GM23338 (cell line): Measurements from ENCODE around the gene PDSS2. TPM values are rescaled to one million over a fixed set of nuclear protein-coding genes. Genes with fewer than 3 reads are reported as not detected.

Experiments
- ATAC-seq: fragments of 200-7000 bp; cut with Tn5 transposase; 3 replicates; pipeline ENCODE4 v1.9.1; 2020
- DNase-seq: peaks from one replicate; pipeline ENCODE4 v3.0.0-alpha.2; 2015; ENCODE audit warnings: low spot score
- H2AFZ ChIP-seq: fragments of 200-600 bp; sonication (generic); 2 replicates; pipeline ENCODE4 v1.8.0; 2016; ENCODE audit warnings: antibody characterized with exemption, mild to moderate bottlenecking, moderate library complexity
- H3F3A ChIP-seq: fragments of 200-600 bp; sonication (generic); replicated peaks from 2 replicates; pipeline ENCODE4 v1.8.0; 2017; ENCODE audit warnings: antibody characterized with exemption, mixed run types, low read depth
- H3K27ac ChIP-seq: fragments of 200-600 bp; sonication (generic); 2 replicates; pipeline ENCODE4 v1.6.1; 2016; ENCODE audit warnings: low read depth
- H3K27me3 ChIP-seq: fragments of 200-600 bp; sonication (generic); 2 replicates; pipeline ENCODE4 v1.8.0; 2016; ENCODE audit warnings: mild to moderate bottlenecking, mixed run types, moderate library complexity; ENCODE audit not compliant: insufficient read depth
- H3K36me3 ChIP-seq: fragments of 200-600 bp; sonication (generic); 2 replicates; pipeline ENCODE4 v1.8.0; 2016; ENCODE audit warnings: mild to moderate bottlenecking; ENCODE audit not compliant: insufficient read depth
- H3K4me1 ChIP-seq: fragments of 200-600 bp; sonication (generic); 2 replicates; pipeline ENCODE4 v1.8.0; 2016; ENCODE audit warnings: mild to moderate bottlenecking, moderate library complexity; ENCODE audit not compliant: insufficient read depth
- H3K4me2 ChIP-seq: fragments of 200-600 bp; sonication (generic); 2 replicates; pipeline ENCODE4 v1.7.1; 2017; ENCODE audit warnings: mixed run types
- H3K4me3 ChIP-seq: fragments of 200-600 bp; sonication (generic); 2 replicates; pipeline ENCODE4 v1.6.1; 2016; ENCODE audit warnings: mixed run types
- H3K79me2 ChIP-seq: fragments of 200-600 bp; sonication (generic); replicated peaks from 2 replicates; pipeline ENCODE4 v1.8.0; 2017; ENCODE audit warnings: mild to moderate bottlenecking; ENCODE audit not compliant: insufficient read depth
- H3K9me2 ChIP-seq: fragments of 200-600 bp; sonication (generic); 2 replicates; pipeline ENCODE4 v1.8.0; 2017; ENCODE audit not compliant: insufficient read depth
- H4K20me1 ChIP-seq: fragments of 200-600 bp; sonication (generic); replicated peaks from 2 replicates; pipeline ENCODE4 v1.8.0; 2017; ENCODE audit warnings: mild to moderate bottlenecking; ENCODE audit not compliant: insufficient read depth
- H3K27ac Mint-ChIP-seq: 2 replicates; pipeline ENCODE4 v1.8.0; 2020; ENCODE audit warnings: inconsistent platforms, mild to moderate bottlenecking, moderate library complexity, mixed read lengths
- H3K27me3 Mint-ChIP-seq: 3 replicates; pipeline ENCODE4 v1.8.0; 2022; ENCODE audit warnings: low read depth, mild to moderate bottlenecking, moderate library complexity, mixed read lengths, inconsistent platforms; ENCODE audit not compliant: insufficient read depth, poor library complexity
- H3K36me3 Mint-ChIP-seq: 3 replicates; pipeline ENCODE4 v1.8.0; 2021; ENCODE audit warnings: low read depth, mild to moderate bottlenecking, inconsistent platforms, moderate library complexity, mixed read lengths
- H3K4me1 Mint-ChIP-seq: 3 replicates; pipeline ENCODE4 v1.8.0; 2020; ENCODE audit warnings: mild to moderate bottlenecking, inconsistent platforms, mixed read lengths
- H3K4me3 Mint-ChIP-seq: 3 replicates; pipeline ENCODE4 v1.8.0; 2021; ENCODE audit warnings: moderate library complexity, mild to moderate bottlenecking, inconsistent platforms, mixed read lengths
- H3K9me3 Mint-ChIP-seq: 3 replicates; pipeline ENCODE4 v1.8.0; 2020; ENCODE audit warnings: moderate library complexity, mild to moderate bottlenecking, inconsistent platforms, mixed read lengths
- CREB1 ChIP-seq: fragments of 250-450 bp; sonication (Bioruptor Pico); IDR thresholded peaks from 2 replicates; pipeline ENCODE4 v1.5.0; 2020; ENCODE audit warnings: low read depth, mild to moderate bottlenecking, moderate library complexity
- CTCF ChIP-seq, 2 experiments: fragments of 200-600 bp in 1 of 2; sonication (generic) in 1 of 2; conservative IDR thresholded peaks; 2 replicates each; pipeline versions ENCODE4 v1.5.1 to v1.6.1; 2016 to 2017; ENCODE audit warnings: antibody characterized with exemption in 2 of 2, low read depth in 2 of 2, mild to moderate bottlenecking in 2 of 2, moderate library complexity in 1 of 2
- EZH2 ChIP-seq: fragments of 200-600 bp; sonication (generic); IDR thresholded peaks from one replicate; pipeline ENCODE4 v1.8.0; 2017; ENCODE audit warnings: antibody characterized with exemption, mild to moderate bottlenecking, low read depth; ENCODE audit not compliant: unreplicated experiment
- EZH2phosphoT487 ChIP-seq: fragments of 200-600 bp; sonication (generic); IDR thresholded peaks from one replicate; pipeline ENCODE4 v1.8.1; 2018; ENCODE audit warnings: antibody characterized with exemption; ENCODE audit not compliant: unreplicated experiment
- JUNB ChIP-seq: IDR thresholded peaks from one replicate; pipeline ENCODE4 v1.6.1; 2016; ENCODE audit warnings: antibody characterized with exemption; ENCODE audit not compliant: unreplicated experiment
- NANOG ChIP-seq: IDR thresholded peaks from 2 replicates; pipeline ENCODE4 v1.6.1; 2016; ENCODE audit warnings: antibody characterized with exemption, borderline replicate concordance
- POLR2AphosphoS5 ChIP-seq: IDR thresholded peaks from 2 replicates; pipeline ENCODE4 v1.6.1; 2016; ENCODE audit warnings: antibody characterized with exemption, low read depth
- STAT1 ChIP-seq: IDR thresholded peaks from one replicate; pipeline ENCODE4 v1.6.1; 2016; ENCODE audit warnings: antibody characterized with exemption; ENCODE audit not compliant: unreplicated experiment
- ZNF114 ChIP-seq: fragments of 250-450 bp; sonication (Bioruptor Pico); IDR thresholded peaks from 2 replicates; pipeline ENCODE4 v1.5.0; 2020; ENCODE audit warnings: mild to moderate bottlenecking, moderate library complexity
- ZNF331 ChIP-seq: fragments of 250-450 bp; sonication (Bioruptor Pico); IDR thresholded peaks from 2 replicates; pipeline ENCODE4 v1.5.0; 2020; ENCODE audit warnings: low read depth, mild to moderate bottlenecking, moderate library complexity
- polyA plus RNA-seq: library from polyadenylated mRNA; unstranded; fragments of >200 nt; fragmentation: Nextera tagmentation; extraction: Ambion mirVana; gene quantifications from 2 replicates; pipeline ENCODE4 v1.2.1, GENCODE V29; 2016
- total RNA-seq: library from RNA; depleted of rRNA; stranded (reverse); fragments of >200 nt; shearing (Covaris generic); gene quantifications from 2 replicates; pipeline ENCODE4 v1.2.3, GENCODE V29; 2014
- TF ChIP-seq, protein P1 (sequence below): fragments of 250-450 bp; sonication (Bioruptor Pico); IDR thresholded peaks from 2 replicates; pipeline ENCODE4 v1.5.0; 2020; ENCODE audit warnings: mild to moderate bottlenecking, moderate library complexity
- TF ChIP-seq, protein P2 (sequence below): IDR thresholded peaks from 2 replicates; pipeline ENCODE4 v1.6.1; 2016; ENCODE audit warnings: antibody characterized with exemption
- TF ChIP-seq, protein P3 (sequence below): IDR thresholded peaks from one replicate; pipeline ENCODE4 v1.6.1; 2018; ENCODE audit warnings: antibody characterized with exemption; ENCODE audit not compliant: unreplicated experiment

Gene PDSS2
- total and polyA plus RNA-seq, 2 experiments from 2014 or later, result 7.3 to 16.7 TPM

DNA sequence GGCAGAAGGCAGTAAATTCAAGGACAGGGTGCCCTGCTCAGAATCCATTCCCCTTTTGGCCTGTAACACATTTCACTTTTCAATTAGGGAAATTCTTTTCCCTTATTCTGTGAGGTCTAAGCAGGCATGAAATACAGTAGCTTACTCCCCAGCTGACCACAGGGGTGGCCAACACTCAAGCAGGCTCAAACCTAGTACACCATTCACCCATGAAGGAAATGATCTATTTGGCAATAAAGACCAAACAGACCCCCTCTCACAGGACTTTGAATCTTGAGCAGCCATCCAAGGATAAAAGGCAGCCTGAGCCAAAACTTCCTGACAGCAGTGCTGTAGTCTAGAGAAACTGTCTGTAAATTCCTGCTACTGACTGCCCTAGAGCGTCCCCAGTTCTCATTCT is 17.7 kb downstream of the PDSS2 start:
- H3K36me3 ChIP-seq, result 0 out of 2 replicates have a peak, but pooled peaks cover 6% of the 10 kb centered on the region
- Mint-ChIP-seq H3K36me3 (peaks cover 11% of the 10 kb centered on the region), H3K27ac (no peak overlapping the region), H3K9me3 (peaks cover 10% of the 10 kb centered on the region), H3K4me1 (no peaks in the 10 kb centered on the region), H3K27me3 (no peaks in the 10 kb centered on the region), H3K4me3 (no peak overlapping the region)
- ATAC-seq (no peak), DNase-seq (no peak)
- no peaks in the 10 kb centered on the region for H3F3A ChIP-seq
- H3K4me2 ChIP-seq, result no peak overlapping the region
- TF ChIP-seq ZNF114 (CRISPR knock-in tag), result no peak
- no peak for TF ChIP-seq CREB1 (CRISPR knock-in tag)
- TF ChIP-seq EZH2phosphoT487, result no peak
- TF ChIP-seq POLR2AphosphoS5, result no peak
- TF ChIP-seq, protein P1, sequence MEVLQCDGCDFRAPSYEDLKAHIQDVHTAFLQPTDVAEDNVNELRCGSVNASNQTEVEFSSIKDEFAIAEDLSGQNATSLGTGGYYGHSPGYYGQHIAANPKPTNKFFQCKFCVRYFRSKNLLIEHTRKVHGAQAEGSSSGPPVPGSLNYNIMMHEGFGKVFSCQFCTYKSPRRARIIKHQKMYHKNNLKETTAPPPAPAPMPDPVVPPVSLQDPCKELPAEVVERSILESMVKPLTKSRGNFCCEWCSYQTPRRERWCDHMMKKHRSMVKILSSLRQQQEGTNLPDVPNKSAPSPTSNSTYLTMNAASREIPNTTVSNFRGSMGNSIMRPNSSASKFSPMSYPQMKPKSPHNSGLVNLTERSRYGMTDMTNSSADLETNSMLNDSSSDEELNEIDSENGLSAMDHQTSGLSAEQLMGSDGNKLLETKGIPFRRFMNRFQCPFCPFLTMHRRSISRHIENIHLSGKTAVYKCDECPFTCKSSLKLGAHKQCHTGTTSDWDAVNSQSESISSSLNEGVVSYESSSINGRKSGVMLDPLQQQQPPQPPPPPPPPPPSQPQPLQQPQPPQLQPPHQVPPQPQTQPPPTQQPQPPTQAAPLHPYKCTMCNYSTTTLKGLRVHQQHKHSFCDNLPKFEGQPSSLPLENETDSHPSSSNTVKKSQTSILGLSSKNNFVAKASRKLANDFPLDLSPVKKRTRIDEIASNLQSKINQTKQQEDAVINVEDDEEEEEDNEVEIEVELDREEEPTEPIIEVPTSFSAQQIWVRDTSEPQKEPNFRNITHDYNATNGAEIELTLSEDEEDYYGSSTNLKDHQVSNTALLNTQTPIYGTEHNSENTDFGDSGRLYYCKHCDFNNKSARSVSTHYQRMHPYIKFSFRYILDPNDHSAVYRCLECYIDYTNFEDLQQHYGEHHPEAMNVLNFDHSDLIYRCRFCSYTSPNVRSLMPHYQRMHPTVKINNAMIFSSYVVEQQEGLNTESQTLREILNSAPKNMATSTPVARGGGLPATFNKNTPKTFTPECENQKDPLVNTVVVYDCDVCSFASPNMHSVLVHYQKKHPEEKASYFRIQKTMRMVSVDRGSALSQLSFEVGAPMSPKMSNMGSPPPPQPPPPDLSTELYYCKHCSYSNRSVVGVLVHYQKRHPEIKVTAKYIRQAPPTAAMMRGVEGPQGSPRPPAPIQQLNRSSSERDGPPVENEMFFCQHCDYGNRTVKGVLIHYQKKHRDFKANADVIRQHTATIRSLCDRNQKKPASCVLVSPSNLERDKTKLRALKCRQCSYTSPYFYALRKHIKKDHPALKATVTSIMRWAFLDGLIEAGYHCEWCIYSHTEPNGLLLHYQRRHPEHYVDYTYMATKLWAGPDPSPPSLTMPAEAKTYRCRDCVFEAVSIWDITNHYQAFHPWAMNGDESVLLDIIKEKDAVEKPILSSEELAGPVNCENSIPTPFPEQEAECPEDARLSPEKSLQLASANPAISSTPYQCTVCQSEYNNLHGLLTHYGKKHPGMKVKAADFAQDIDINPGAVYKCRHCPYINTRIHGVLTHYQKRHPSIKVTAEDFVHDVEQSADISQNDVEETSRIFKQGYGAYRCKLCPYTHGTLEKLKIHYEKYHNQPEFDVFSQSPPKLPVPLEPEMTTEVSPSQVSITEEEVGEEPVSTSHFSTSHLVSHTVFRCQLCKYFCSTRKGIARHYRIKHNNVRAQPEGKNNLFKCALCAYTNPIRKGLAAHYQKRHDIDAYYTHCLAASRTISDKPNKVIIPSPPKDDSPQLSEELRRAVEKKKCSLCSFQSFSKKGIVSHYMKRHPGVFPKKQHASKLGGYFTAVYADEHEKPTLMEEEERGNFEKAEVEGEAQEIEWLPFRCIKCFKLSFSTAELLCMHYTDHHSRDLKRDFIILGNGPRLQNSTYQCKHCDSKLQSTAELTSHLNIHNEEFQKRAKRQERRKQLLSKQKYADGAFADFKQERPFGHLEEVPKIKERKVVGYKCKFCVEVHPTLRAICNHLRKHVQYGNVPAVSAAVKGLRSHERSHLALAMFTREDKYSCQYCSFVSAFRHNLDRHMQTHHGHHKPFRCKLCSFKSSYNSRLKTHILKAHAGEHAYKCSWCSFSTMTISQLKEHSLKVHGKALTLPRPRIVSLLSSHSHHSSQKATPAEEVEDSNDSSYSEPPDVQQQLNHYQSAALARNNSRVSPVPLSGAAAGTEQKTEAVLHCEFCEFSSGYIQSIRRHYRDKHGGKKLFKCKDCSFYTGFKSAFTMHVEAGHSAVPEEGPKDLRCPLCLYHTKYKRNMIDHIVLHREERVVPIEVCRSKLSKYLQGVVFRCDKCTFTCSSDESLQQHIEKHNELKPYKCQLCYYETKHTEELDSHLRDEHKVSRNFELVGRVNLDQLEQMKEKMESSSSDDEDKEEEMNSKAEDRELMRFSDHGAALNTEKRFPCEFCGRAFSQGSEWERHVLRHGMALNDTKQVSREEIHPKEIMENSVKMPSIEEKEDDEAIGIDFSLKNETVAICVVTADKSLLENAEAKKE, result no peak
- no peak for TF ChIP-seq STAT1
- TF ChIP-seq, protein P2, sequence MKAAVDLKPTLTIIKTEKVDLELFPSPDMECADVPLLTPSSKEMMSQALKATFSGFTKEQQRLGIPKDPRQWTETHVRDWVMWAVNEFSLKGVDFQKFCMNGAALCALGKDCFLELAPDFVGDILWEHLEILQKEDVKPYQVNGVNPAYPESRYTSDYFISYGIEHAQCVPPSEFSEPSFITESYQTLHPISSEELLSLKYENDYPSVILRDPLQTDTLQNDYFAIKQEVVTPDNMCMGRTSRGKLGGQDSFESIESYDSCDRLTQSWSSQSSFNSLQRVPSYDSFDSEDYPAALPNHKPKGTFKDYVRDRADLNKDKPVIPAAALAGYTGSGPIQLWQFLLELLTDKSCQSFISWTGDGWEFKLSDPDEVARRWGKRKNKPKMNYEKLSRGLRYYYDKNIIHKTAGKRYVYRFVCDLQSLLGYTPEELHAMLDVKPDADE, result no peak
- TF ChIP-seq CTCF (conservative IDR thresholded peaks at IDR 0.05; ENCODE audit: low read depth in 2 of 2), result no peak
- no peak for TF ChIP-seq ZNF331 (CRISPR knock-in tag)
- TF ChIP-seq, protein P3, sequence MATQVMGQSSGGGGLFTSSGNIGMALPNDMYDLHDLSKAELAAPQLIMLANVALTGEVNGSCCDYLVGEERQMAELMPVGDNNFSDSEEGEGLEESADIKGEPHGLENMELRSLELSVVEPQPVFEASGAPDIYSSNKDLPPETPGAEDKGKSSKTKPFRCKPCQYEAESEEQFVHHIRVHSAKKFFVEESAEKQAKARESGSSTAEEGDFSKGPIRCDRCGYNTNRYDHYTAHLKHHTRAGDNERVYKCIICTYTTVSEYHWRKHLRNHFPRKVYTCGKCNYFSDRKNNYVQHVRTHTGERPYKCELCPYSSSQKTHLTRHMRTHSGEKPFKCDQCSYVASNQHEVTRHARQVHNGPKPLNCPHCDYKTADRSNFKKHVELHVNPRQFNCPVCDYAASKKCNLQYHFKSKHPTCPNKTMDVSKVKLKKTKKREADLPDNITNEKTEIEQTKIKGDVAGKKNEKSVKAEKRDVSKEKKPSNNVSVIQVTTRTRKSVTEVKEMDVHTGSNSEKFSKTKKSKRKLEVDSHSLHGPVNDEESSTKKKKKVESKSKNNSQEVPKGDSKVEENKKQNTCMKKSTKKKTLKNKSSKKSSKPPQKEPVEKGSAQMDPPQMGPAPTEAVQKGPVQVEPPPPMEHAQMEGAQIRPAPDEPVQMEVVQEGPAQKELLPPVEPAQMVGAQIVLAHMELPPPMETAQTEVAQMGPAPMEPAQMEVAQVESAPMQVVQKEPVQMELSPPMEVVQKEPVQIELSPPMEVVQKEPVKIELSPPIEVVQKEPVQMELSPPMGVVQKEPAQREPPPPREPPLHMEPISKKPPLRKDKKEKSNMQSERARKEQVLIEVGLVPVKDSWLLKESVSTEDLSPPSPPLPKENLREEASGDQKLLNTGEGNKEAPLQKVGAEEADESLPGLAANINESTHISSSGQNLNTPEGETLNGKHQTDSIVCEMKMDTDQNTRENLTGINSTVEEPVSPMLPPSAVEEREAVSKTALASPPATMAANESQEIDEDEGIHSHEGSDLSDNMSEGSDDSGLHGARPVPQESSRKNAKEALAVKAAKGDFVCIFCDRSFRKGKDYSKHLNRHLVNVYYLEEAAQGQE, result no peak
- TF ChIP-seq JUNB, result no peak
- TF ChIP-seq EZH2, result no peak
- TF ChIP-seq NANOG, result no peak
- no peaks in the 10 kb centered on the region for H3K9me2 ChIP-seq
- no peak overlapping the region for H3K4me3 ChIP-seq
- H3K27me3 ChIP-seq, result no peaks in the 10 kb centered on the region
- no peak overlapping the region for H2AFZ ChIP-seq
- no peaks in the 10 kb centered on the region for H3K4me1 ChIP-seq
- H3K79me2 ChIP-seq, result peaks cover 30% of the 10 kb centered on the region
- H4K20me1 ChIP-seq, result peaks cover 3% of the 10 kb centered on the region; the same call in 1 of the 2 replicates
- H3K27ac ChIP-seq, result no peak overlapping the region
